A549 treated with ZK216348 at 1 μM for 4 hours (cell line): Measurements from ENCODE around the gene TGFB2. TPM values are rescaled to one million over a fixed set of nuclear protein-coding genes. Genes with fewer than 3 reads are reported as not detected.

ENCODE experiments used
- total RNA-seq: library from RNA; stranded (reverse); fragments of 200-300 nt; extraction: Qiagen RNA extraction; gene quantifications from 5 replicates; pipeline ENCODE4 v1.2.3, GENCODE V29; 2022; ENCODE audit warnings: low read depth

The TGFB2 gene
- 14.2 to 24.3 TPM (median 19.4 TPM) in 5 replicates for total RNA-seq

DNA sequence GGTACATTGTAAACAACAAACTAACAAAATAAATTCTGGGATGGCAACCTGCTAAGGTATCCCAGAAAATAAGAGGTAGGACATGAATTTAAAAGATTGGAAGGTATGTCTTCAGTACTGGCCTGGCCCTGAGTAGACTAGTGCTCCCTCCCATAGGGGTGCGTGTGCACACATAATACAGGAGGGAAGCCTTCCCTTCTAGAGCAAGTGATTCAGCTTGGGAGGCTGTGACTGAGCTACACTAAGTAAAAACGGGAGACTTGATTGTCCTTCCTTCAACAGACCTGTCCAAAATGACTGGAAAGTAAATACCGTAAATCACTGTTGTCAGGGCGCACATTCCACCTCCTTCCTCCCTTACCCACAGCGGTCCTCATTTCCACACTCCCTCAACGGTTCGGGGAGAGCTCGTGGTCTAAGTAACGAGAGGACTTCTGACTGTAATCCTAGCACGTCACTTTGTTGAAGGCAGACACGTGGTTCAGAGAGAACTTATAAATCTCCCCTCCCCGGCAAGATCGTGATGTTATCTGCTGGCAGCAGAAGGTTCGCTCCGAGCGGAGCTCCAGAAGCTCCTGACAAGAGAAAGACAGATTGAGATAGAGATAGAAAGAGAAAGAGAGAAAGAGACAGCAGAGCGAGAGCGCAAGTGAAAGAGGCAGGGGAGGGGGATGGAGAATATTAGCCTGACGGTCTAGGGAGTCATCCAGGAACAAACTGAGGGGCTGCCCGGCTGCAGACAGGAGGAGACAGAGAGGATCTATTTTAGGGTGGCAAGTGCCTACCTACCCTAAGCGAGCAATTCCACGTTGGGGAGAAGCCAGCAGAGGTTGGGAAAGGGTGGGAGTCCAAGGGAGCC, at the start of gene TGFB2:
TGFB2 (plus strand) TSS at position 523 of the 859 bp plus-strand sequence. CDS start 1,366 bp downstream, outside the sequence.

Other genes with a start within 250 kb of the TGFB2 start
- 17.8 to 41.7 TPM (median 25.9 TPM) in 5 replicates for gene RRP15, start 60.0 kb upstream of the TGFB2 start, total RNA-seq